CD14-positive monocyte (primary cell): ENCODE results near the gene APBA2. TPM values are rescaled to one million over a fixed set of nuclear protein-coding genes. Genes with fewer than 3 reads are reported as not detected.

Source experiments
- DNase-seq, 3 donors: peaks; one replicate each; pipeline ENCODE4 v3.0.0-alpha.2; 2011 to 2022
- H2AFZ ChIP-seq: 2 replicates; pipeline ENCODE4 v1.6.0; 2012; ENCODE audit warnings: mild to moderate bottlenecking, low read depth, low read length, inconsistent platforms; ENCODE audit not compliant: insufficient read depth, poor library complexity, severe bottlenecking
- H3K27ac ChIP-seq, 2 donors: 1 replicate in 1 of 2; 2 replicates in 1 of 2; pipeline ENCODE4 v1.5.1; 2012 to 2013; ENCODE audit warnings: low read length in 2 of 2, control low read depth in 1 of 2, inconsistent platforms in 1 of 2, low read depth in 1 of 2, mild to moderate bottlenecking in 1 of 2
- H3K27me3 ChIP-seq, 2 donors: one replicate each; pipeline versions ENCODE4 v1.6.0 to v1.6.1; 2011 to 2013; ENCODE audit warnings: low read length in 2 of 2; ENCODE audit not compliant: control insufficient read depth in 2 of 2, insufficient read depth in 2 of 2
- H3K36me3 ChIP-seq, 2 donors: replicated peaks in 1 of 2; 1 replicate in 1 of 2; 2 replicates in 1 of 2; pipeline versions ENCODE4 v1.5.1 to v1.6.1; 2012 to 2013; ENCODE audit warnings: low read length in 2 of 2, control low read depth in 1 of 2, inconsistent platforms in 1 of 2, mild to moderate bottlenecking in 1 of 2; ENCODE audit not compliant: insufficient read depth in 2 of 2, control insufficient read depth in 1 of 2
- H3K4me1 ChIP-seq, 2 donors: 1 replicate in 1 of 2; 2 replicates in 1 of 2; pipeline versions ENCODE4 v1.5.1 to v1.6.1; 2012 to 2013; ENCODE audit warnings: low read length in 2 of 2, control low read depth in 1 of 2, inconsistent platforms in 1 of 2, mild to moderate bottlenecking in 1 of 2, moderate library complexity in 1 of 2; ENCODE audit not compliant: insufficient read depth in 2 of 2, control insufficient read depth in 1 of 2
- H3K4me2 ChIP-seq: replicated peaks from 2 replicates; pipeline ENCODE3; 2012; ENCODE audit warnings: low read length, moderate library complexity, mild to moderate bottlenecking; ENCODE audit not compliant: poor library complexity, severe bottlenecking; ENCODE audit errors: extremely low read depth
- H3K4me3 ChIP-seq, 3 experiments: fragments of 200-600 bp in 1 of 3; sonication (generic) in 1 of 3; replicated peaks in 1 of 3; 1 replicate in 2 of 3; 2 replicates in 1 of 3; pipeline ENCODE4 v1.5.1; 2011 to 2013; ENCODE audit warnings: low read length in 3 of 3, mild to moderate bottlenecking in 3 of 3, control low read depth in 2 of 3, low read depth in 2 of 3, inconsistent platforms in 1 of 3, moderate library complexity in 1 of 3
- H3K79me2 ChIP-seq: 2 replicates; pipeline ENCODE4 v1.6.0; 2012; ENCODE audit warnings: mild to moderate bottlenecking, control low read depth, inconsistent platforms, low read length, moderate library complexity; ENCODE audit not compliant: insufficient read depth
- H3K9ac ChIP-seq: 2 replicates; pipeline ENCODE4 v1.6.0; 2017; ENCODE audit warnings: low read length, mild to moderate bottlenecking; ENCODE audit not compliant: insufficient read depth, poor library complexity, severe bottlenecking
- H3K9me3 ChIP-seq, 2 donors: replicated peaks in 1 of 2; 1 replicate in 1 of 2; 2 replicates in 1 of 2; pipeline versions ENCODE4 v1.5.1 to v1.6.1; 2012 to 2013; ENCODE audit warnings: low read length in 2 of 2, control low read depth in 1 of 2; ENCODE audit not compliant: control insufficient read depth in 1 of 2, insufficient read depth in 1 of 2
- H4K20me1 ChIP-seq: 2 replicates; pipeline ENCODE4 v1.6.0; 2012; ENCODE audit warnings: mild to moderate bottlenecking, low read length, control low read depth, moderate library complexity; ENCODE audit not compliant: insufficient read depth
- H3K27ac Mint-ChIP-seq, 7 donors: one replicate each; pipeline ENCODE4 v1.8.0; 2020; ENCODE audit warnings: mild to moderate bottlenecking in 7 of 7, mixed read lengths in 7 of 7, moderate library complexity in 6 of 7, inconsistent platforms in 2 of 7
- H3K27me3 Mint-ChIP-seq, 3 donors: one replicate each; pipeline ENCODE4 v1.8.0; 2021 to 2022; ENCODE audit warnings: low read depth in 3 of 3, mild to moderate bottlenecking in 3 of 3, mixed read lengths in 3 of 3, moderate library complexity in 3 of 3, inconsistent platforms in 1 of 3
- H3K36me3 Mint-ChIP-seq, 2 donors: one replicate each; pipeline ENCODE4 v1.8.0; 2020; ENCODE audit warnings: mixed read lengths in 2 of 2, inconsistent platforms in 1 of 2, mild to moderate bottlenecking in 1 of 2
- H3K4me1 Mint-ChIP-seq: one replicate; pipeline ENCODE4 v1.8.0; 2020; ENCODE audit warnings: mild to moderate bottlenecking, mixed read lengths
- H3K4me3 Mint-ChIP-seq, 2 donors: one replicate each; pipeline ENCODE4 v1.8.0; 2020; ENCODE audit warnings: mild to moderate bottlenecking in 2 of 2, mixed read lengths in 2 of 2, moderate library complexity in 1 of 2
- H3K9me3 Mint-ChIP-seq, 7 donors: one replicate each; pipeline ENCODE4 v1.8.0; 2020 to 2022; ENCODE audit warnings: mixed read lengths in 7 of 7, mild to moderate bottlenecking in 6 of 7, moderate library complexity in 6 of 7, inconsistent platforms in 2 of 7
- WGBS: methylation state at CpG from one replicate; pipeline ENCODE4 v1.1.5; 2013; ENCODE audit warnings: missing lambda C conversion rate; ENCODE audit not compliant: insufficient coverage; 5-methylcytosine and 5-hydroxymethylcytosine counted together
- intact Hi-C, 2 donors: fragments of 100-400 bp; cut with micrococcal nuclease; formaldehyde crosslinking; loops; one replicate each; pipeline versions ENCODE4 v1.15.0 to v1.15.1; 2023
- polyA plus RNA-seq, 3 donors: library from polyadenylated mRNA; depleted of rRNA in 1 of 3; unstranded in 2 of 3; stranded (reverse) in 1 of 3; fragments of 300-500 nt in 2 of 3; fragments of >200 nt in 1 of 3; fragmentation: Illumina TruSeq in 2 of 3; gene quantifications; 1 replicate in 2 of 3; 2 replicates in 1 of 3; pipeline ENCODE4 v1.2.3, GENCODE V29; 2012 to 2021
- TF ChIP-seq, protein P1 (sequence below): fragments of 200-600 bp; IDR thresholded peaks from one replicate; pipeline ENCODE4 v1.8.0; 2022; ENCODE audit warnings: antibody characterized with exemption, mild to moderate bottlenecking

Gene APBA2
- polyA plus RNA-seq, 3 donors, result 0.30 TPM; not detected in 2

DNA sequence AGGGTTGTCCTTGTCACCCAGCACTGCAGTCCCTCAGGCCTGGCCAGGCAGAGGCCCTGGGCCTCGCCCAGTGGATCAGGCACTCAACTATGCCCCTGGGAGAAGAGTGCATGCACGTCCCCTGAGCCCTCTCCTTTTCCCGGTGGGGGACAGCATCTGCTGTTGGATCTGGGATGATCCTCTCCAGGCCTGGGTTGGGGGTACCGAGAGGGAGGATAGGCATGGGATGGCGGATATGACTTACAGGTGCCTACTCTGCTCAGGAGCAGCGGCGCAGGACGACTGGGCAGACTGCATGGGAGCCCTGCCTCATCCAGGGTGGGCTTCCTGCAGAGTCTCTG is 9.0 kb upstream of the APBA2 start:
- H3K4me3 ChIP-seq, result no peak overlapping the region
- Mint-ChIP-seq H3K4me1 (no peaks in the 10 kb centered on the region), H3K9me3 (peaks cover 0 to 3% (median 0%) of the 10 kb centered on the region in 7 donors), H3K36me3 (no peaks in the 10 kb centered on the region), H3K4me3 (no peak overlapping the region), H3K27ac (no peak overlapping the region), H3K27me3 (peaks cover 0 to 3% (median 3%) of the 10 kb centered on the region in 3 donors)
- H3K9me3 ChIP-seq, result no peaks in the 10 kb centered on the region
- WGBS, result 96% methylated on average over 5 of the region's 8 CpGs
- H4K20me1 ChIP-seq, result no peaks in the 10 kb centered on the region
- TF ChIP-seq, protein P1, sequence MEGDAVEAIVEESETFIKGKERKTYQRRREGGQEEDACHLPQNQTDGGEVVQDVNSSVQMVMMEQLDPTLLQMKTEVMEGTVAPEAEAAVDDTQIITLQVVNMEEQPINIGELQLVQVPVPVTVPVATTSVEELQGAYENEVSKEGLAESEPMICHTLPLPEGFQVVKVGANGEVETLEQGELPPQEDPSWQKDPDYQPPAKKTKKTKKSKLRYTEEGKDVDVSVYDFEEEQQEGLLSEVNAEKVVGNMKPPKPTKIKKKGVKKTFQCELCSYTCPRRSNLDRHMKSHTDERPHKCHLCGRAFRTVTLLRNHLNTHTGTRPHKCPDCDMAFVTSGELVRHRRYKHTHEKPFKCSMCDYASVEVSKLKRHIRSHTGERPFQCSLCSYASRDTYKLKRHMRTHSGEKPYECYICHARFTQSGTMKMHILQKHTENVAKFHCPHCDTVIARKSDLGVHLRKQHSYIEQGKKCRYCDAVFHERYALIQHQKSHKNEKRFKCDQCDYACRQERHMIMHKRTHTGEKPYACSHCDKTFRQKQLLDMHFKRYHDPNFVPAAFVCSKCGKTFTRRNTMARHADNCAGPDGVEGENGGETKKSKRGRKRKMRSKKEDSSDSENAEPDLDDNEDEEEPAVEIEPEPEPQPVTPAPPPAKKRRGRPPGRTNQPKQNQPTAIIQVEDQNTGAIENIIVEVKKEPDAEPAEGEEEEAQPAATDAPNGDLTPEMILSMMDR, result no peak
- intact Hi-C loops, result no loop called here
- DNase-seq, result no peak
- no peaks in the 10 kb centered on the region for H3K36me3 ChIP-seq
- no peak overlapping the region for H2AFZ ChIP-seq
- H3K4me1 ChIP-seq, result no peaks in the 10 kb centered on the region
- no peak overlapping the region for H3K4me2 ChIP-seq
- no peaks in the 10 kb centered on the region for H3K27me3 ChIP-seq
- H3K27ac ChIP-seq, result no peak overlapping the region
- no peaks in the 10 kb centered on the region for H3K79me2 ChIP-seq
- H3K9ac ChIP-seq, result no peak overlapping the region

DNA sequence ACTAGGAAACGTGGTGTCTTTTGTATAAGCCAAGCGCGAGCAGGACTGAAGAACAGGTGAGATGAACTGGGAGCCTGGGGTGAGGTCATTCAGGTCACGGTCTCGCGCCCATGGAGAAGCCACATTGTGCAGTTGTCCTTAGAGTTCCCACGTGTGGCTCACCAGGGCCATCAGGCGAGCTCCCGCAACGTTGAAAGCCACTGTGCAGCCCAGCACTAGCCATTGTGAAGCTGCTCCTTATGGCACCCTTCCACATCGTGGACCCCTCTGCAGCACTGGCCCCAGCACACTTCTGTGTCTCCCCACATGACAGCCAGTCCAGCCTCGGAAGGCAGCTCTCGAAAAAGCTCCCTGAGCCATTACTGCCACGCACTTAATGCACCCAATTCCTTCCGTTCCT is 7.6 kb upstream of the APBA2 start:
- Histone ChIP-seq H3K4me1 (no peaks in the 10 kb centered on the region), H3K36me3 (no peaks in the 10 kb centered on the region), H3K4me3 (no peak overlapping the region), H3K79me2 (no peaks in the 10 kb centered on the region), H3K9me3 (no peaks in the 10 kb centered on the region), H3K9ac (no peak overlapping the region), H2AFZ (no peak overlapping the region), H4K20me1 (no peaks in the 10 kb centered on the region), H3K27me3 (no peaks in the 10 kb centered on the region), H3K4me2 (no peak overlapping the region), H3K27ac (no peak overlapping the region)
- TF ChIP-seq, protein P1, result no peak
- intact Hi-C loops, result no loop called here
- Mint-ChIP-seq H3K27me3 (peaks cover 4 to 7% (median 7%) of the 10 kb centered on the region in 3 donors), H3K9me3 (peaks cover 0 to 2% (median 0%) of the 10 kb centered on the region in 7 donors), H3K27ac (no peak overlapping the region), H3K4me3 (no peak overlapping the region), H3K4me1 (no peaks in the 10 kb centered on the region), H3K36me3 (no peaks in the 10 kb centered on the region)
- 89% methylated on average over 15 of the region's 15 CpGs for WGBS
- no peak for DNase-seq
